Activated CD8-positive, alpha-beta memory T cell treated with anti-CD3 and anti-CD28 coated beads for 1 hour (primary cell): ENCODE data around the gene ROR1.

Experiments
- DNase-seq, 2 donors: peaks; one replicate each; pipeline ENCODE4 v3.0.0-alpha.2; 2020; ENCODE audit warnings: low read depth in 1 of 2; ENCODE audit errors: extremely low read depth in 1 of 2

ROR1 gene

DNA sequence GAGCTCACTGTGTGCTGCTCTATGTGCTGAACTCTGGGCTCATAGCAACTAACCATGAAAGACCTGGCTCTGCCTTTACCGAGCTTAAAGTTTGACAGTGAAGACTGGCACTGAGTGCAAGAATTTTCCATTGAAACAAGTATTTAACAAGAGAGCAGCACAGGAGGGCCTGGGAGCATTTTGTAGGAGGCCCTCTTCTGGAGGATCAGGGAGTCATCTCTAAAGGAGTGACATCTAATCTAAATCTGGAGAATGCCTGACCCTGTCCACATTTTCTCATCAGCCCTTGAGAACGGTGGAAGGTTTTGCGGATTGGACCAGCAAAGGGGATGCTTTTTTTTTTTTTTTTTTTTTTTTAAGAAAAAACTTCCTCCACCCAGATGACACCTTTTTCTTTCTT, 150.8 kb downstream of the ROR1 start:
- no peak for DNase-seq

DNA sequence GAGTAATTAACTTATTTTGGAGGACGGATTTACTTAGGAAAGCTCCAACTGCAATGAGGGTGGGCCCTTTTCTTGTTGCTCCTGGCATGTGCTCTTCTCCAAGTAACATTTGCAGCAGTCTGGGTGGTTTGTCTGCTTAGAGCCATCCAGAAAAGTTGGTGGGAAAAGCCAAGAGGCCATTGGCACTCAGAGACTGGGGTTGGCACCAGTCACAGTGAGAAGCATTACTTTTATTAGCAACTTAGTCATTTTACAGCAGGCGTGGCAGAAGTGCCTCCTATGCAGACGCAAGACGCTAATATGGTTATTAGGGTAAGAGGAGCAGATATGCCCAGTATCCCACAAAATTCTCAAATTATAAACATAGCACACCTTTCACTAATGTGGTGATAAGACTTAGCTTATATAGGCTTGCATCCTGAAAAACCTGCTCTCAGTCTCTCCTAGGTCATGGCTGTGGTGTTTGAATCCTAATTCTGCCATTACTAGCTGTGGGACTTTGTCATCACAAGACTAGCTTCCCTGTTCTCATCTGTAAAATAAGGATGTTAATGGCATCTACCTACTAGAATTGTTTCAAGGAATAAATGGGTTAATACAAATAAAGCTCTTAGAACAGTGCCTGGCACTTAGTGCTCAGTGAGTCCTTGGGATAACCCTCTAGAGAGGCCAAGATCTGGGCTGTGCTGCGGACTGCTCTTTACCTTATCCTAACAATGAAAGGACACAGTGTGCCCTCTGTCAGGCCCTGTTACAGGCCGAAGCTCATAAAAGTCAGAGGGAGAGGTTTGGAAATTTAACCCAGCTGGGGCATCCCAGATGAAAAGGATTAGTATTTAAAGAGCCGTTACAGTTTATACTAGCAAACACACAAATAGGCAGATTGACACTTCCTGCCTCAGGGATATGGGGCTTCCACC, 154.6 kb downstream of the ROR1 start:
- no peak for DNase-seq

DNA sequence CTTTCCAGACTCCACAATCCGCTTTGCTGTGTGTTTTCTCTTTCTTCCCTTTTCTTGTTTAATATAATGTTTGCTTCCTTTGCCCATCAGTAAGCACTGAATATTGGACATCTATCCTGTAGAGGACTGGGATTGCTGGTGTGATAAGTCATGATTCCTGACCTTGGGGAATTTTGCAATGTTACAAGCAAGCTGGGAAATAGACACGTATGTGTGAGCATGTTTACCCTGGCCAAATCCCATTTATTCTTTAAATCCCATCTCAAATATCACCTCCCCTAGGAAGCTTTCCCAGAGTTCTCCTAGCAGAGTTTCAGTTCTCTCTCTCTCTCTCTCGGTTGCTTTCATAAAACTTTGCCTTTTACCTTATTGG, 155.3 kb downstream of the ROR1 start:
- DNase-seq = no peak

DNA sequence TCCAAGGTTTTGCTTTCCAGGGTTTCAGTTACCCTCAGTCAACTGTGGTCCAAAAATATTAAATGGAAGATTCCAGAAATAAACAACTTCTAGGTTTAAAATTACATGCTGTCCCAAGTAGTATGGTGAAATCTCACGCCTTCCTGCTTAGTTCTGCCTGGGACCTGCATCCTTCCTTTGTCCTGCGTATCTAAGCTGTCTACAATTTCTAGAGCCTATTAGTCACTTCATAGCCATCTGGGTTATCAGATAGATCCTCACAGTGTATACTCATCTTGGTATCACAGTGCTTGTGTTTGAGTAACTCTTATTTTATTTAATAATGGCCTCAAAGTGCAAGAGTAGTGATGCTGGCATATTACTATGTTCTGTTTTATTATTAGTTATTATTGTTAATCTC, 157.7 kb downstream of the ROR1 start:
- DNase-seq = no peak

DNA sequence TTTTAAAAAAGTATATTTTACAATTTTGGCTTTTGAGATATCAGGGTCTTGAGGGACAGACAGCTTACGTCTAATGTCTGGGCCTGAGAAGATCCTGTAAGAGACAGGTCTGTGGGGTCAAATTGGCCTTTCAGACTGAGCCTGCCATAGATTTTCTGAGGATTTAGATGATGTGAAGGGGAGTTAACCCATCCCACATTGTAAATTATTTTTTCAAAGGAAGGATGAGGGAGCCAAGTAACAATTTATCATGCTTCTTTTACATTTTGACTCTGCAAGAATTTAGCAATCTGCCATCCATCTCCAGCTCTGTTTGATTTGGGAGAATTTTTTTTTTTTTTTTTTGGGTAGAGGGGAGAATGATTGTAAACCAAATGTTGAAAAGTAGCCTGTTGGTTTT, 160.9 kb downstream of the ROR1 start:
- DNase-seq = no peak

DNA sequence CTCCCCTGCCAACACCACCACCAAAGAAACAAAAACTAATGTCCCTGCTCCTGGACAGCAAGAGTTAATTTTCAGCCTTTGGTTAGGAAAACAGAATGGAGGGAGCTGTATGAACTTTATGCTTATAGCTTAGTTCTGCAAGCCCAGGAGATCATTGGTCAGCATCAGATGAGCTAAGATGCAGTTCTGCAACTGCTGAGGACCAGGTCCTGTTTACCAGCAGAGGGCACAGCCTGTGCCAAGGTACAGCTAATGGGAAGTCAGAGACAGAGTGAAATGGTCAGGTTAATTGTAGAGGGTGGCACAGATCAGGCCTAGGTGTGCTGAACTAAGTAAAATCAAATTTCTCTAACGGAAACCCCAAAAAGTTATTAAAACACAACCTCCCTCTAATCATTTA, 161.3 kb downstream of the ROR1 start:
- no peak for DNase-seq

DNA sequence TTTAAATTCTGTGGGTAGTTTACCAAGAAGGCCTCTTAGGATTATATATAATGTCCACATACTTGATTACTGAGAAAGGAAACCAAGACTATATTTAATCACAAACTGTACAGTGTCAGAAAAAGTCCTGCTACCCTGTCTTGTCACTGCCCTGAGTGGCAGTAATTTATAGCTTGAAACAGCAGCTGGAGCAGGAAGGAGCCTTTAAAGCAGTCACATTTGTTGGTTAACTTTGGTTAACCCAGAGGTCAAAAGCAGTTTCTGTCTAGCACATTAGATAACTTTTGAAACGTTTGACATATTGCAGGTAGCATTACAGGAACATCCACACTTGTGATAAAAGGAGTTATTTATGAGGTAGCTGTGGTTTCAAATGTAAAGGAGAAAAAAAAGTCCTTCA, 161.7 kb downstream of the ROR1 start:
- DNase-seq = no peak

DNA sequence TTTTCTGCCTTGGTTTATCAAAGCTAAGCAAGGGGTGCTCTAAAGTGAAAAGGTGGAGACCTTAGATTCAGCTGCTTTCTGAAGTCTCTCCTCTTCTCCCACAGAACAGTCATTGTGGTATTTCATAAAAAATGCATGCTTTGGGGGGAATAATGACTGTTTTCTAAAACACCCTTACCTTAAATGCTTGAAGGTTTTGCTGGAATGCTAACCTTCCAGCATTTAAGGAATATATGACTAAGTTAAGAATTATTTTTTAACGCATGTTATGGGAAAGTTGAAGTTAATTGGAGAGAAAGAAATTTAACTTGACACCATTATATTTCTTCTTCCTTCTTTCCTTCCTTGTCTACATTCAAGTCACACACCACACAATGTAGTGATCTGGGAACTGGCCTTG, 162.5 kb downstream of the ROR1 start:
- no peak for DNase-seq

DNA sequence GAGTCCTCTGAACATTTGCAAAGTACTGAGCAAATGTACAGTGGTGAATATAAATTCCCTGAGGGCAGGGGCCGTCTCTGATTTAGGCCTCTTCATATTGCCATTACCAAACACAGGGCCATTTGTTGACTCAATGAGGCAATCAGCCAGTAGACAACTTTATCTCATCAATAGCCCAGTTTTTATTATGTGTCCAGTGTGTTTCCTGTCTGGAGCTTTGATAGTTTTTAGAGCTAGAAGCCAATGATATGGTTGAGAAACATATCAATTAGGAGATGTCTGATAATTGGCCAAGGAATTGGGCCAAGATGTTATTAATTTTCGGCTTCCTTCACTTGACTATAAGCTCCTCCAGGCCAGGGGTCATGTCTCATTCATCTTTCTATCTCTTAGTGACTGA, 163.0 kb downstream of the ROR1 start:
- DNase-seq = no peak

DNA sequence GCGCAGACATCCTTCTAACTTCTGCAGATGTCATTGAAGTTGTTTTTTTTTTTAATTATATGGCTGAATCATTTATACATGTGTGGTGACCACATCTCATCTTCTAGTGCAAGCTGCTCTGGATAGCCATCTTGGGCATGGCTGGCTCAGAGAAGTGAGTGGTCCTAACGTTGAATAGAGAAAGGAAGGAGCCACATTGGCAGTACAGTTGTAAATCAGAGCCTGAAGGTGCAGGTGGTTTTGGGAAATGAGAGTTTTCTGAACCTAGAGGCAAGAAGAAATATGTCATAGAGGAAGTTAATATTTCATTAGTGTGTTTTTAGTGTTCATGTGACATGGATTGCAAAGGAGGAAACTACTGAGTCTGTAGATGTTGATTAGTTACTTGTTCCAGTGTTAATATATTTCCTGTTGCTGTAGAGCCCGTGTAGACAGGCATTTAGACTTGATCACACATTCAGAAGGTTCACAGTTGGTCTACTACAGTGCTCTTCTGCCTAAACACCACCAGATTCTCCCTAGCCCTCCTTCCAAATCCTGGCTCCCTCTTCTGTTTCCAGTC, 163.7 kb downstream of the ROR1 start:
- DNase-seq = no peak

DNA sequence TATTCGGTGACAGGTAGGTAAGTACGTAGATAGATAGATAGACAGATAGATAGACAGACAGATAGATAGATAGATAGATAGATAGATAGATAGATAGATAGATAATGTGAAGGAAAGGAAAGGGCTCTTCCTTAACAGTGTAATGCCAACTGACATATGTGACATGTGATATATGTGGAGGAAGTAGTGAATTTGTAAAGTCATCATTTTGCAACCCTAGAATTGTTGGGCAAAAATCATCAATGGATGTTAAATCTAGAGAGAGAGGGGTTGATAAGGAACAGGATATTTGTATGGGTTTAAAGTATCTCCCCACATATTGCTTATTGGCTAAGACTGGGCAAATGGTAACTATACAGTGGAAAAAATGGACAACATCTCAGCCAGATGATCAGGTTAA, 166.6 kb downstream of the ROR1 start:
- no peak for DNase-seq

DNA sequence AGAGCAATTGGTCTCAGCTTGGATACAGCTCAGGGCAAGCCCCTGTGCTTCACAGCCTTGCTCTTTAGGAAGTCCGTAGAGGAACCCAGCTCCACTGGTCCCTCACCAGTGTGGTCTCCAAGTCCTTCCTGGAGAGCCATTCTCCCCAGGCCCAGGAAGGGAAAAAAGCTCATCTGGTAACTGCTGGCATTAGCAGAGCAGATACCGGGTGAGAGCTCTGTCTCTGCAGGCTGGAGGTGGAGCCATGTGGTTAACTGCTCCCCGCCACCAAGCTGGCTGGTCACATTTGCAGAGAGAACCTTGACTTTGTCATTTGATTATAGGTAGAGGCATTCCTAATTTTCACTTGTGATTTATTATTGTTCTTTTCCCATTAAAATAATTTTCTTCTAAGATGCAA, 169.6 kb downstream of the ROR1 start:
- DNase-seq = no peak

DNA sequence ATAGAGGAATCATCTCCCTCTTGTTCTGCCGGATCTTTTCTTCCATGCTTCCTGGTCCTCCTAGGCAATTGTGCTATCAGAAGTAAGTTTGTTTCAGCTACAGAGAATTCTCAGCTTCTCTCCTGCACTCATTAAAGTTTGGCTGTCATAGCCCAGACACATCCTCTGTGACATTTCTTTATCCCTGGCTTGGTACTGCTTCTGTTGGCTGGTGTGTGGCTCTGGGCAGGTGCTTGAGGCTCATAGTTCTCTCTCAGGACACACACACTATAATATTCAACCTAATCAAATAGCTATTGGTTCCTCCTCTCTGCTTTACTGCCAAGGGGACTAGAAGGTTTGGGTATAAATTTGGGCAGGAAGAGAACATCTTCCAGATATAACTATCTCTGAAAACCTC, 172.1 kb downstream of the ROR1 start:
- no peak for DNase-seq

DNA sequence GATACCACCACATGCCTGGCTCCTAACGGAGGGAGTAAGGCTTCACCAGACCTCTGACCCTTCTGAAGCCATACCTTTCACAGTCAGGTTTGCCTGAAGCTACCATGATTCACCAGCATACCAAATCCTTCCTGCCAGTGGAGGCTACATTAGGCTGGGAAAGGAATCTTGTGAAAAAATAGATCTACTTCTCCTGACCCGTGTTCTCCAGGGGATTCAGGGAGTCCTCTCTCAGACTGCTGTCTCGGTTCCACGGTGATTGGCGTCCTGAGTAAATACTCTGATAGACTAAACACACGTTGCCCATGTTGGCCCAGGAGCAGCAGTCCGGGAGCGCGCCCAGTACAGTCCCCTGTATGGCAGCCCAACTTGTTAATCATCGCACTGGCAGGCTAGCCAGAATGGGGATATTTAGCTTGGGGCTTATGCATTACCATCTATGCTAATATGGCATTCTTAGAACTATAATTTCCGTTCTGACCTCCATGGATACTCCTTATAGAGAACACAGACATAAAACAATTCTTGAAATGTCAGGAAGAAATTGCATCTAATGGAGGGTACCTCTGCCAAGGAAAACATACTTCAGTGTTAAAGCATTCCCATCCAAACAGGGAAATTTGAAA, 173.2 kb downstream of the ROR1 start:
- no peak for DNase-seq

DNA sequence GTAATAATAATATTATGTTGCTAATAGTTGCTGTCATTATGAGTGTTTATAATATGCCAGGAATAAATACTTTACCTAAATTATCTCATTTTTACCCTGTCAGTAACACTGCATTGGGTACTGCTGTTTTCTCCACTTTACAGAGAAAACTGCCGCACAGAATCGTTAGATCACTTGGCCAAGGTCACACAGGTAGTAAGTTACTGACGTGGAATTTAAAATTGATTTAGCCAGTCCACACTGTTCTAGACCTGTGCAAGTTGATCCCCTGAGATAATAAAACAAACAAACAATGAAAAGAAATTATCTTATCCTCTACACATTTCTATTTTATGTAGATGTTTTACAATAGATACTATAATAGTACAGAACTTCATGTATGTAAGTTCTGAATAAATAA, 174.1 kb downstream of the ROR1 start:
- DNase-seq = no peak

DNA sequence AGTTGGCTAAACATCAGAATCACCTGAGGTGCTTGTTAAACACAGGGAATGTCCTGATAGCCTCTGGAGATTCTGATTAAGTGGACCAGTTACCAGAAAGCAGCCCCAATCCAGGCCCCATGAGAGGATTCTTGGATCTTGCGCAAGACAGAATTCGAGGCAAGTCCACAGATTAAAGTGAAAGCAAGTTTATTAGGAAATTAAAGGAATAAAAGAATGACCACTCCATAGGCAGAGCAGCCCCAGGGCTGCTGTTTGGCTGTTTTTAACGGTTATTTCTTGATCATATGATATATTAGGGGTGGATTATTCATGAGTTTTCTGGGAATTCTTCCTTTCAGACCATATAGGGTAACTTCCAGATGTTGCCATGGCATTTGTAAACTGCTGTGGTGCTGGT, 176.2 kb downstream of the ROR1 start:
- DNase-seq = no peak

DNA sequence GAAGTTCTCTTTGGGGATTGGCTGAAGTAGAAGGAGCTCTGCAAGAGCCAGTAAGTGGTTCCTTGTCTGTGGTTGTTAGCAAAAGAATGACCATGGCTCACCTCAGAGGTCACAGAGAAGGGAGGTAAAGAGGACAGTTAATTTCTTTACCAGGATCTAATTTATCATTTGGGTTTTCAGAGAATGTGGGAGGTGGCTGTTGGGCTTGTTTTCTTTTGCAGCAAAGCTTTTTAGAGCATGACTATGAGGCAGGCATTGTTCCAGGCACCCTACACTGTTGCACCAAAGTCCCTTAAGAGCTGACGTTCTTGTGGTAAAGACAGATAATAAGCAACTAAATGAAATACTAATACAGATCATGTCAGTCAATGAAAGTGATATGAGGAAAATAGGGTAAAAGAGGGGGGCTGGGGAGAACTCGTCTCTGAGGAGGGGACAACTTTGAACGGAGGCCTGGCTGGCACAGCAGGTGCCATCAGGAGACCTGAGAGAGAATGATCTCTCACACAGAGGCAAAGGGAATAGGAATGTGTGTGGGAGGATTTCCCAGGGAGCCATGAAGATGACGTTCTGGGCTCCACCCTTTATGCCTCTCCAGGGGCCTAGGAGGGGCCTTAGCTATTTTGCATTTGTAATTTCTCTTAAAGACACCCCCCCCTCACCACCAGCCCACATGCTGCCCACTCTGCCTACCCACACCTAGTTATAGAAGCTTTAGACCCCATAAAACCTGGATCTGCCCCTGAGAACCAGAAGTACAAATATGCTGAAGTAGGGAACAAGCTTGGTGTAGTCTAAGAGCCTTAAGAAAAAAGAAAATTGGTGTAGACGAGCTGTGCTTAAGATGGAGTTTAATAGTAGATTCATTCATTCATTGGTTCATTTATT, 177.5 kb downstream of the ROR1 start:
- DNase-seq = no peak

DNA sequence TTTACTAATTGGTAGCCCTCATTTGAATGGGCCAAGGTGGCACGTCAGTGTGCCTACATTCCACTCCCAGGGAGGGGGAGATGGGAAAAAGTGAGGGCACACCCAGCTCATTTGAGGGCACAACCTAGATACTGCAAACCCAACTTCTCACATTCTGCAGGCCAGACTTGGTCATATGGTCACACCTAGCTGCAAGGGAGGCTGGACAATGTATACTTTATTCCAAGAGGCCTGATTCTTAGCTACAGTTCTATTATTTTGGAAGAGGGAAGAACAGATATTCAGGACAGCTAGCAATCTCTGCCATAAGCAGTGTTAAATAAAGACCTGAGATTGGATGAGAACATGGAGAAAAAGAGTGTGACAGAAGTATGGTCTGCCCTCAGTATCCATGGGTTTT, 180.4 kb downstream of the ROR1 start:
- DNase-seq = no peak

DNA sequence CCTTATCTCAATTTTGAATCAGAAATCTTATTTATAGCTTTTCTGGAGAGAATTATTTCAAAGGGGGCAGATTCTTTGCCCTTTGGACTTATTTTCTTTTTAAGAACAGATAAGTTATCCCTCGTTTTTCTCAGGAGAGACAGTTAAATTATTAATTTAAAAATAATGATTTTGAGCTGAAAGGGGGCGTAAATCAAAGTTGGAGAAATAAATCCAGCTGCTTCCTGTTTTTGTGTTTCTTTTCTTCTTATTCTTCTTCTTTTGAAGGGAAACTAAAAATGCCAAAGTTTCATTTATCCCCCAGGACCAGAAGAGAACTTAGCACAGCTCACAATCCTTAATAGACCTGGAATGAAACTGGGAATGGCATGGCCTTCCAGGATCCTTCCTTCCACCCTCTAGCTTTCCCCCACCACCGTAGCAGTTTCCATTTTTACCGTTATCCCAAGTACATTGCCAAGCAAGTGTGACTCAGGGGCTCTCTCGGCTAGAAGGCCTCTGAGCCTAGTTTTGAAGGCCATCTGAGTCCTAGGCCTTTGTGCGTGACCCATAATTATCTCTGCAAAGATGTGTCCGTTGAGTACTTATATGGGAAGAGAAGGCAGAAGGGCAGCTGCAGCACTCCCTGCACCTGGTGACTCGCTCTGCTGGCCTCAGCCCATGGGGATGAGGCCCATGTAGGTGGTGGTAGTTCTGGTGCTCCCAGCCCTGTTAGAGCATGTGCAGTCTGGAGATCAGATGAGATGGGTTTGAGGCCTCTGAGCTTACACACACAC, 181.7 kb downstream of the ROR1 start:
- DNase-seq = no peak

DNA sequence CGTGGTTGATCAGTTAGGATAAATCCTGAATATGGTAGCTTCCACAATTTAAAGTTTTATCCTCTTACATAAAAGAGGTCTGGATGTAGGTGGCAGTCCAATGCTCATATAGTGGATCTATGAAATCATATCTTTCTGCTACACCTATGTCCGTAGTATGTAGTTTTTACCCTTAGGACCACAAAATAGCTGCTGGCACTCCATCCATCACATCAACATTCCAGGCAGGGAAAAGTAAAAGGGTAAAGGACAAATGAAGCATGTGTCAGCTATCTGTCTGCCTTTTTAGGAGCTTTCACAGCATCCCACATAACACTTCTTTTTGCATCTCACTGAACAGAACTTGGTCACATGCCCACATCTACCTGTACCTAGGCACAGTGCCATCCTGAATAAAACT, 184.7 kb downstream of the ROR1 start:
- DNase-seq = no peak

DNA sequence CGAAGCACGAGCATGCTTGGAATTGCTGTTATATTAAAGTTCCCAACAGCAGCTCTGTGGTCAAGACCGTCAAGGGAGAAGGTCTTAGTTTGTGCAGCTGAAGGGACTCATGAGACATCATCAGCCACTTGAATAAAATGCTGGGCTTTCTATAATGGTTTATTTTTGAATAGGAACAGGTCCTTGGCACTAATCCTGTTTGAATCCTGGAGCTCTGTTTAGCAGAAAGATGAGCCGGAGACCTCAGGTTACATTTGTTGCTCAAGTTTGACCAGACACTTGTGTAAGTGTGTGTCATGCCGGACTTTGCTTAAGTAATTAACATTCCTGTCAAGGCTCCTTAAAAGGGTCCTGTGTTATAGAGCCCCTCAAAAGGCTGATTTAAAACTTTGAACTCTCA, 186.5 kb downstream of the ROR1 start:
- DNase-seq = no peak
